Measurements from ENCODE around the gene MIEF2. TPM values are rescaled to one million over a fixed set of nuclear protein-coding genes. Genes with fewer than 3 reads are reported as not detected.
A peak's percentile ranks its signal among the peaks of the same experiment; 100 is the strongest.

Gene MIEF2
- total RNA-seq, 1 donor from 2014 or later: 21.1 TPM

DNA sequence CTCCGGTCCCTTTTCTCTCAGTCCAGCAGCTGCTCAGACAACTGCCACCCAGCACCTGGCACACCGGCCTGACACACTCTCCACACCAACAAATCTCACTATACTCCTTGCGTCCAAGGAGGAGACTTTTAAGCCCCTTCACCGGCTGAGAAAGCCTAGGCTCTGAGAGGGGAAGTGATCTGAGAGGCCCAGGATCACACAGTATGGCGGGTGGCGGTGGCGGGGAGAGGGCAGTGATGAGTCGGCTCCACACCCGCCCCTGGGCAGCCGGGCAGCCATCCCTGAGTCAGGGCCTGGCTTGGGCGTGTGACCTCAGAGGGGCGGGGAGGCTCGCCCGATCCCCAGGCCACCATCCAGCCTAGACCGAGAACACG lies 2.5 kb upstream of the MIEF2 start:
- peaks cover 41% of the 10 kb centered on the region for H3K36me3 ChIP-seq (ENCODE audit: control insufficient read depth, insufficient read depth, low read length)
- H3K27me3 ChIP-seq (ENCODE audit: control insufficient read depth, insufficient read depth, low read length): no peaks in the 10 kb centered on the region
- peak overlapping the region; percentile 86 for H3K4me3 ChIP-seq (ENCODE audit: low read depth, low read length)
- DNase-seq (ENCODE audit: low read depth) (peak; percentile 39), FAIRE-seq (peak; percentile 81)
- TF ChIP-seq, protein P1, sequence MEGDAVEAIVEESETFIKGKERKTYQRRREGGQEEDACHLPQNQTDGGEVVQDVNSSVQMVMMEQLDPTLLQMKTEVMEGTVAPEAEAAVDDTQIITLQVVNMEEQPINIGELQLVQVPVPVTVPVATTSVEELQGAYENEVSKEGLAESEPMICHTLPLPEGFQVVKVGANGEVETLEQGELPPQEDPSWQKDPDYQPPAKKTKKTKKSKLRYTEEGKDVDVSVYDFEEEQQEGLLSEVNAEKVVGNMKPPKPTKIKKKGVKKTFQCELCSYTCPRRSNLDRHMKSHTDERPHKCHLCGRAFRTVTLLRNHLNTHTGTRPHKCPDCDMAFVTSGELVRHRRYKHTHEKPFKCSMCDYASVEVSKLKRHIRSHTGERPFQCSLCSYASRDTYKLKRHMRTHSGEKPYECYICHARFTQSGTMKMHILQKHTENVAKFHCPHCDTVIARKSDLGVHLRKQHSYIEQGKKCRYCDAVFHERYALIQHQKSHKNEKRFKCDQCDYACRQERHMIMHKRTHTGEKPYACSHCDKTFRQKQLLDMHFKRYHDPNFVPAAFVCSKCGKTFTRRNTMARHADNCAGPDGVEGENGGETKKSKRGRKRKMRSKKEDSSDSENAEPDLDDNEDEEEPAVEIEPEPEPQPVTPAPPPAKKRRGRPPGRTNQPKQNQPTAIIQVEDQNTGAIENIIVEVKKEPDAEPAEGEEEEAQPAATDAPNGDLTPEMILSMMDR (IDR thresholded peaks at IDR 0.05; ENCODE audit: insufficient read depth, low read length, severe bottlenecking): peak; percentile 11

- FAIRE-seq (no peak), DNase-seq (ENCODE audit: low read depth) (no peak)
- TF ChIP-seq, protein P1 (IDR thresholded peaks at IDR 0.05; ENCODE audit: insufficient read depth, low read length, severe bottlenecking): no peak
- peaks cover 40% of the 10 kb centered on the region for H3K36me3 ChIP-seq (ENCODE audit: control insufficient read depth, insufficient read depth, low read length)
- peak within 1 kb of the TSS; percentile 86 for H3K4me3 ChIP-seq (ENCODE audit: low read depth, low read length)
- no peaks in the 10 kb centered on the region for H3K27me3 ChIP-seq (ENCODE audit: control insufficient read depth, insufficient read depth, low read length)
Measured at GRCh38 chr17:18258356-18259038, 2.0 kb upstream of the MIEF2 start, which contains the start of gene FLII. Gene FLII, minus strand, starts transcription at chr17:18258738. Its CDS starts 48 bp downstream, at chr17:18258690.

- DNase-seq (ENCODE audit: low read depth) (peak; percentile 89), FAIRE-seq (no peak)
- peaks cover 38% of the 10 kb centered on the region for H3K36me3 ChIP-seq (ENCODE audit: control insufficient read depth, insufficient read depth, low read length)
- TF ChIP-seq, protein P1 (IDR thresholded peaks at IDR 0.05; ENCODE audit: insufficient read depth, low read length, severe bottlenecking): no peak
- peak overlapping the region; percentile 85 for H3K4me3 ChIP-seq (ENCODE audit: low read depth, low read length)
- H3K27me3 ChIP-seq (ENCODE audit: control insufficient read depth, insufficient read depth, low read length): no peaks in the 10 kb centered on the region
Measured at GRCh38 chr17:18259621-18260331, 686 bp upstream of the MIEF2 start.

DNA sequence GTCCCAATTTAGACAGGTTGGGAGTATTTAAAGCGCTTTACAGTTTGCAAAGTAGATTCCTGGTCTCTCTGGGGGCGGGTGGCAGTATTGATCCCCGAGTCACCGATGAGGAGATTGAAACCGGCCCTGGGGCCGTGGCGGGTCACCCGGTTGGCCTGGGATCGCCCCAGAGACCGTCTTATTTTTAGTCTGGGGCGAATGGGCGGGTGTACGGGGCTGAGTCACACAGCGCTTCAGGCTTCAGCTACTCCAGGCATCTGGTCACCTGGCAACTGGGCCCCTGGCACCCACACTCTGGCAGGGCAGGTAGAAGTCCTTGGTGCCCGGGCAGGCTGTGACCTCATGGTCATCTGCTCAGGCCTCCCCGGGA lies 669 bp downstream of the MIEF2 start:
- TF ChIP-seq, protein P1 (IDR thresholded peaks at IDR 0.05; ENCODE audit: insufficient read depth, low read length, severe bottlenecking): no peak
- Histone ChIP-seq H3K4me3 (ENCODE audit: low read depth, low read length) (peak overlapping the region; percentile 85), H3K36me3 (ENCODE audit: control insufficient read depth, insufficient read depth, low read length) (peaks cover 27% of the 10 kb centered on the region), H3K27me3 (ENCODE audit: control insufficient read depth, insufficient read depth, low read length) (no peaks in the 10 kb centered on the region)
- peak; percentile 71 for DNase-seq (ENCODE audit: low read depth)
- FAIRE-seq: no peak

DNA sequence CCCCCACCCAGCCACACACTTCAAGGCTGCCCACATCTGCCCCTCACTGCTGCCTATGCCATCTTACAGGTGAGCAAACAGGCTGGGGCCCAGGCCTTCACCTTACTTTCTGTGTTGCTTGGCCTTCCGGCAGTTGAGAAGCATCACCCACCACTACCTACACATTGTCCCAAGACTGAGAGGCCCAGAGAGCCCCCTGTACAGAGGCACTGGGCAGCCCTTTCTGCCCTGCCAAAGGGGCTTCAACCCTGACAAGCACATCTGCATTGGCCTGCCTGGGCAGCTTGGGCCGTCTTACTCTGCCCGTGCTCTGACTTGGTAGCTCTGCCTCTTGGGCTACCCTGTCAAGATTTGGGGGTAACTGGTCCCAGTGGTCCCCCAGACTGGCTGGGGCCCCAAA lies 1.2 kb downstream of the MIEF2 start:
- DNase-seq (ENCODE audit: low read depth) (no peak), FAIRE-seq (no peak)
- H3K27me3 ChIP-seq (ENCODE audit: control insufficient read depth, insufficient read depth, low read length): no peaks in the 10 kb centered on the region
- peaks cover 22% of the 10 kb centered on the region for H3K36me3 ChIP-seq (ENCODE audit: control insufficient read depth, insufficient read depth, low read length)
- peak overlapping the region; percentile 85 for H3K4me3 ChIP-seq (ENCODE audit: low read depth, low read length)
- TF ChIP-seq, protein P1 (IDR thresholded peaks at IDR 0.05; ENCODE audit: insufficient read depth, low read length, severe bottlenecking): no peak
